Neural cell (in vitro differentiated cells): ENCODE measurements around the gene STK24. TPM values are rescaled to one million over a fixed set of nuclear protein-coding genes. Genes with fewer than 3 reads are reported as not detected.

ENCODE experiments used
- H2AFZ ChIP-seq: fragments of 200-600, 300-800 bp; sonication (generic), shearing (Covaris generic); 2 replicates; pipeline ENCODE4 v1.6.0; 2014; ENCODE audit warnings: low read depth, mild to moderate bottlenecking, antibody characterized with exemption, low read length, moderate library complexity
- H3F3A ChIP-seq: fragments of 200-600 bp; shearing (Covaris generic); 2 replicates; pipeline ENCODE4 v1.6.1; 2016; ENCODE audit warnings: mild to moderate bottlenecking, moderate library complexity, mixed read lengths, antibody characterized with exemption, low read length; ENCODE audit not compliant: insufficient read depth, poor library complexity, severe bottlenecking
- H3K27ac ChIP-seq: fragments of 200-600, 300-800 bp; sonication (generic), shearing (Covaris generic); 2 replicates; pipeline ENCODE4 v1.5.1; 2014; ENCODE audit warnings: mild to moderate bottlenecking, low read length, moderate library complexity
- H3K27me3 ChIP-seq: fragments of 300-800, 200-600 bp; sonication (generic), shearing (Covaris generic); 2 replicates; pipeline ENCODE4 v1.6.0; 2014; ENCODE audit warnings: mild to moderate bottlenecking, low read depth, low read length, moderate library complexity; ENCODE audit not compliant: insufficient read depth
- H3K36me3 ChIP-seq: fragments of 300-800, 200-600 bp; sonication (generic), shearing (Covaris generic); 2 replicates; pipeline ENCODE4 v1.5.1; 2014; ENCODE audit warnings: mild to moderate bottlenecking, antibody characterized with exemption, low read length, moderate library complexity; ENCODE audit not compliant: insufficient read depth
- H3K4me2 ChIP-seq: fragments of 300-800, 200-600 bp; sonication (generic), shearing (Covaris generic); 2 replicates; pipeline ENCODE4 v1.6.0; 2014; ENCODE audit warnings: mild to moderate bottlenecking, low read length
- H3K4me3 ChIP-seq: fragments of 300-800, 200-600 bp; sonication (generic), shearing (Covaris generic); 2 replicates; pipeline ENCODE4 v1.5.1; 2014; ENCODE audit warnings: mild to moderate bottlenecking, low read length, moderate library complexity
- H3K79me2 ChIP-seq: fragments of 200-600 bp; shearing (Covaris generic); replicated peaks from 2 replicates; pipeline ENCODE4 v1.6.0; 2014; ENCODE audit warnings: mild to moderate bottlenecking, low read length, moderate library complexity; ENCODE audit not compliant: insufficient read depth
- H3K9ac ChIP-seq: fragments of 300-800, 200-600 bp; sonication (generic), shearing (Covaris generic); 2 replicates; pipeline ENCODE4 v1.6.1; 2016; ENCODE audit warnings: mild to moderate bottlenecking, low read length, mixed read lengths
- H3K9me2 ChIP-seq: fragments of 200-600 bp; shearing (Covaris generic); 2 replicates; pipeline ENCODE4 v1.6.1; 2016; ENCODE audit warnings: mild to moderate bottlenecking, low read length, mixed read lengths; ENCODE audit not compliant: insufficient read depth
- H3K9me3 ChIP-seq: fragments of 200-600, 300-800 bp; sonication (generic), shearing (Covaris generic); 2 replicates; pipeline ENCODE4 v1.6.1; 2016; ENCODE audit warnings: mild to moderate bottlenecking, mixed run types, low read length, moderate library complexity, mixed read lengths
- H4K20me1 ChIP-seq: fragments of 200-600 bp; shearing (Covaris generic); 2 replicates; pipeline ENCODE4 v1.6.1; 2016; ENCODE audit warnings: mild to moderate bottlenecking, mixed run types; ENCODE audit not compliant: insufficient read depth
- CTCF ChIP-seq: fragments of 450-650 bp; IDR thresholded peaks from 2 replicates; pipeline ENCODE4 v1.5.1; 2014; ENCODE audit warnings: antibody characterized with exemption, mild to moderate bottlenecking, moderate library complexity; ENCODE audit not compliant: poor library complexity, severe bottlenecking
- EP300 ChIP-seq: fragments of 450-650 bp; conservative IDR thresholded peaks from 2 replicates; pipeline ENCODE4 v1.6.1; 2014; ENCODE audit warnings: antibody characterized with exemption, mild to moderate bottlenecking, moderate library complexity; ENCODE audit not compliant: poor library complexity, severe bottlenecking
- EZH2 ChIP-seq: fragments of 200-600, 300-800 bp; shearing (Covaris generic), sonication (generic); IDR thresholded peaks from 2 replicates; pipeline ENCODE4 v1.6.1; 2014; ENCODE audit warnings: antibody characterized with exemption, low read length, borderline replicate concordance, mild to moderate bottlenecking; ENCODE audit not compliant: insufficient read depth, poor library complexity, severe bottlenecking
- MXI1 ChIP-seq: fragments of 450-650 bp; conservative IDR thresholded peaks from 2 replicates; pipeline ENCODE4 v1.6.1; 2014; ENCODE audit warnings: antibody characterized with exemption, mild to moderate bottlenecking; ENCODE audit not compliant: poor library complexity, severe bottlenecking
- POLR2AphosphoS5 ChIP-seq: IDR thresholded peaks from 2 replicates; pipeline ENCODE4 v1.6.1; 2012
- RAD21 ChIP-seq: fragments of 450-650 bp; conservative IDR thresholded peaks from 2 replicates; pipeline ENCODE4 v1.6.1; 2014; ENCODE audit warnings: antibody characterized with exemption, mild to moderate bottlenecking, moderate library complexity
- REST ChIP-seq: IDR thresholded peaks from 2 replicates; pipeline ENCODE4 v1.6.1; 2012; ENCODE audit warnings: borderline replicate concordance
- SMC3 ChIP-seq: fragments of 450-650 bp; conservative IDR thresholded peaks from 2 replicates; pipeline ENCODE4 v1.6.1; 2014; ENCODE audit warnings: antibody characterized with exemption, mild to moderate bottlenecking, moderate library complexity; ENCODE audit not compliant: poor library complexity
- TAF1 ChIP-seq: IDR thresholded peaks from 2 replicates; pipeline ENCODE4 v1.6.1; 2012; ENCODE audit warnings: low read depth
- polyA plus RNA-seq: library from polyadenylated mRNA; depleted of rRNA; stranded (reverse); fragments of >200 nt; gene quantifications from 2 replicates; pipeline ENCODE4 v1.2.3, GENCODE V29; 2014

STK24 gene
- polyA plus RNA-seq, 1 donor from 2014 or later, result 66.0 TPM

DNA sequence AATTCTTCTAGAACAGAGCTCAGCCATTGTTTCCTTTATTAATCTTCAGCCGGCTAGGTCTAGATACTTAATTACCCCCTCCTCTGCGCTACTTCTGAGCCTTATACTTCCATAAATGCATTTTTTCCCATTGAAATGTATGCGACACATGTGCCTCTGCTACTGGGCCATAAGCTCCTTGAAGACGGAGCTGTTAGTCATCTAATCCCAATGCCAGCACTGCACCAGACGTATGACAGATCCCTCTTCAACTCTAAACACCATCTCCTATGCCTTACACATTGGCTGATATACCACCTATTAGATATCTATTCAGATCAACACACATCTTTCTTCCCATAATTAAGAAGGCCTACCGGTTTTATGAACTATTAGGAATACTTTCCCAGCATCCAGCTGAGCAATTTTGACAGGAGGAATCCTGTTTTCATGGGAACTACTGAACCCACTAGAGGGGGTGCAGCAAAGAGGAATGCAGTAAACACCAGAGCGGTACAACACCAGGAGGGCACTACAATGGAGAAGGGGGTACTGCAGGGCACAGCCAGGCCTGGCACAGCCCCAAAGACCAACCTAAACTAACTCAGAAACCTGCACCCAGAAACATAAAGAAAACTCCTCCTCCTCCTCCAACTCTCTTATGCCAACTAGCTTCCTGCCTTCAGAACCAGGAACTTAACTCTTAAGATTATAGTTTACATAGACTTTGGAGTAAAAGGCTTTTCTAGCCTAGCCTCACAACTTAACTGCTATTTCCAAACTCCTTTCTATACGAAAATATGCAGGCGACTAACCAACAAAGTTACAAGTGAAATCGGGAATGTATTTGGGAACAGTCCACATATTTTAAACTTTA lies 18.7 kb downstream of the STK24 start:
- Histone ChIP-seq H2AFZ (no peak overlapping the region), H3K9me2 (no peaks in the 10 kb centered on the region), H3F3A (no peaks in the 10 kb centered on the region), H3K79me2 (peaks cover 53% of the 10 kb centered on the region), H3K27ac (no peak overlapping the region), H4K20me1 (no peaks in the 10 kb centered on the region), H3K4me3 (no peak overlapping the region), H3K9me3 (no peaks in the 10 kb centered on the region), H3K27me3 (no peaks in the 10 kb centered on the region), H3K4me2 (no peak overlapping the region), H3K36me3 (no peaks in the 10 kb centered on the region), H3K9ac (no peak overlapping the region)
- TF ChIP-seq SMC3 (no peak), EP300 (no peak), TAF1 (no peak), RAD21 (no peak), REST (no peak), CTCF (no peak), EZH2 (no peak), MXI1 (no peak), POLR2AphosphoS5 (no peak)

GRCh38 chr13:98556968-98557631 lies 19.8 kb downstream of the STK24 start:
- Histone ChIP-seq H3K27ac (no peak overlapping the region), H3K27me3 (no peaks in the 10 kb centered on the region), H3K9me2 (no peaks in the 10 kb centered on the region), H3K9me3 (peaks cover 3% of the 10 kb centered on the region), H3K4me3 (no peak overlapping the region), H2AFZ (no peak overlapping the region), H3F3A (no peaks in the 10 kb centered on the region), H3K79me2 (peaks cover 48% of the 10 kb centered on the region), H3K9ac (no peak overlapping the region), H3K4me2 (no peak overlapping the region), H4K20me1 (no peaks in the 10 kb centered on the region), H3K36me3 (no peaks in the 10 kb centered on the region)
- no peak for TF ChIP-seq EZH2
